ENCODE results near the gene ZMYND15.

ZMYND15 gene

GRCh38 chr17:4795168-4795567 lies 55.5 kb downstream of the ZMYND15 start:
- H3K27ac ChIP-seq (ENCODE audit: low read depth, low read length) = no peak overlapping the region
- no peaks in the 10 kb centered on the region for H3K9me3 ChIP-seq (ENCODE audit: control insufficient read depth in 1 of 2, low read length in 2 of 2)
- no peak overlapping the region for H3K9ac ChIP-seq (ENCODE audit: low read depth in 1 of 2, low read length in 2 of 2)
- peaks cover 8 to 18% of the 10 kb centered on the region in 2 donors for H3K36me3 ChIP-seq (ENCODE audit: control insufficient read depth in 1 of 2, insufficient read depth in 2 of 2, low read length in 2 of 2)
- peak overlapping the region; percentile 98 to 100 for H3K4me3 ChIP-seq (ENCODE audit: low read depth in 1 of 2, low read length in 2 of 2)
- peaks cover 13% of the 10 kb centered on the region in 2 donors for H3K4me1 ChIP-seq (ENCODE audit: control insufficient read depth in 1 of 2, insufficient read depth in 2 of 2, low read length in 2 of 2)
- H3K27me3 ChIP-seq (ENCODE audit: control insufficient read depth in 1 of 2, insufficient read depth in 2 of 2, low read length in 2 of 2) = no peaks in the 10 kb centered on the region

All from duodenal mucosa (tissue), 2 donors.